Measurements from ENCODE around the gene LRP2.

Gene LRP2

GRCh38 chr2:169265591-169265990 lies 96.7 kb downstream of the LRP2 start:
- TF ChIP-seq CTCF (IDR thresholded peaks at IDR 0.05) = no peak
- H3K9me3 ChIP-seq (ENCODE audit: control insufficient read depth, low read length) = no peaks in the 10 kb centered on the region
- no peak overlapping the region for H2AFZ ChIP-seq
- H3K27ac ChIP-seq = no peak overlapping the region
- H3K4me1 ChIP-seq = no peaks in the 10 kb centered on the region
- H3K36me3 ChIP-seq (ENCODE audit: control insufficient read depth, insufficient read depth, low read length) = no peaks in the 10 kb centered on the region
- no peak overlapping the region for H3K4me2 ChIP-seq (ENCODE audit: low read length)
- no peaks in the 10 kb centered on the region for H3K79me2 ChIP-seq
- no peaks in the 10 kb centered on the region for H3K27me3 ChIP-seq (ENCODE audit: control insufficient read depth, insufficient read depth, low read length)
- no peak overlapping the region for H3K9ac ChIP-seq
- H3K4me3 ChIP-seq (ENCODE audit: low read depth, low read length) = no peak overlapping the region

- TF ChIP-seq CTCF (IDR thresholded peaks at IDR 0.05) = no peak
- Histone ChIP-seq H3K9me3 (ENCODE audit: control insufficient read depth, low read length) (no peaks in the 10 kb centered on the region), H3K4me2 (ENCODE audit: low read length) (no peak overlapping the region), H3K4me1 (no peaks in the 10 kb centered on the region), H3K36me3 (ENCODE audit: control insufficient read depth, insufficient read depth, low read length) (no peaks in the 10 kb centered on the region), H3K79me2 (no peaks in the 10 kb centered on the region), H3K27ac (no peak overlapping the region), H2AFZ (no peak overlapping the region), H3K4me3 (ENCODE audit: low read depth, low read length) (no peak overlapping the region), H3K9ac (no peak overlapping the region), H3K27me3 (ENCODE audit: control insufficient read depth, insufficient read depth, low read length) (no peaks in the 10 kb centered on the region)
Measured at GRCh38 chr2:169260846-169261642, 101.3 kb downstream of the LRP2 start.

GRCh38 chr2:169260246-169260645 lies 102.1 kb downstream of the LRP2 start:
- Histone ChIP-seq H3K4me1 (no peaks in the 10 kb centered on the region), H3K27me3 (ENCODE audit: control insufficient read depth, insufficient read depth, low read length) (no peaks in the 10 kb centered on the region), H3K79me2 (no peaks in the 10 kb centered on the region), H2AFZ (no peak overlapping the region), H3K4me3 (ENCODE audit: low read depth, low read length) (no peak overlapping the region), H3K9me3 (ENCODE audit: control insufficient read depth, low read length) (no peaks in the 10 kb centered on the region), H3K9ac (no peak overlapping the region), H3K27ac (no peak overlapping the region), H3K4me2 (ENCODE audit: low read length) (no peak overlapping the region), H3K36me3 (ENCODE audit: control insufficient read depth, insufficient read depth, low read length) (no peaks in the 10 kb centered on the region)
- no peak for TF ChIP-seq CTCF (IDR thresholded peaks at IDR 0.05)

DNA sequence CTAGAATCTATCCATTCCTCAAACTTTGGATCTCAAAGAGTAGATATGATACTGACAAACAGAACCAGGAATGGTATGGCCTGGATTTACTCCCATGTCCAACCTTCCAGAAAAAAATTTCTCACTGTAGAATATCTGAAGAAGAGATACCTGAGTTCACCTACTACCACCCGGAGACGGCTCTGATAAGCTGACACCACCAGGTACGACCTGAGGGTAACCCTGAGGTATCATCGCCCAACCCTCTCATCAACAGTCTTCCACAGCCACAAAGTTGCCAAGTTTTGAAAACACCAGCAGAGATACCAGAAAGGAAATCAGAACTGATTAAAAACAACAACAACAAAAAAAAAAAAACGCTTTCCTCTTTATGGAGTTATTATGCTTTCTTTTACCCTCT lies 102.9 kb downstream of the LRP2 start:
- Histone ChIP-seq H3K9ac (no peak overlapping the region), H2AFZ (no peak overlapping the region), H3K36me3 (ENCODE audit: control insufficient read depth, insufficient read depth, low read length) (no peaks in the 10 kb centered on the region), H3K27me3 (ENCODE audit: control insufficient read depth, insufficient read depth, low read length) (no peaks in the 10 kb centered on the region), H3K79me2 (no peaks in the 10 kb centered on the region), H3K4me2 (ENCODE audit: low read length) (no peak overlapping the region), H3K9me3 (ENCODE audit: control insufficient read depth, low read length) (no peaks in the 10 kb centered on the region), H3K27ac (no peak overlapping the region), H3K4me3 (ENCODE audit: low read depth, low read length) (no peak overlapping the region), H3K4me1 (no peaks in the 10 kb centered on the region)
- TF ChIP-seq CTCF (IDR thresholded peaks at IDR 0.05) = no peak

- H3K79me2 ChIP-seq = no peaks in the 10 kb centered on the region
- H3K27ac ChIP-seq = no peak overlapping the region
- no peak overlapping the region for H3K9ac ChIP-seq
- no peaks in the 10 kb centered on the region for H3K4me1 ChIP-seq
- TF ChIP-seq CTCF (IDR thresholded peaks at IDR 0.05) = no peak
- H3K9me3 ChIP-seq (ENCODE audit: control insufficient read depth, low read length) = no peaks in the 10 kb centered on the region
- no peaks in the 10 kb centered on the region for H3K36me3 ChIP-seq (ENCODE audit: control insufficient read depth, insufficient read depth, low read length)
- H3K27me3 ChIP-seq (ENCODE audit: control insufficient read depth, insufficient read depth, low read length) = no peaks in the 10 kb centered on the region
- H3K4me2 ChIP-seq (ENCODE audit: low read length) = no peak overlapping the region
- H2AFZ ChIP-seq = no peak overlapping the region
- no peak overlapping the region for H3K4me3 ChIP-seq (ENCODE audit: low read depth, low read length)
Measured at GRCh38 chr2:169258045-169258601, 104.2 kb downstream of the LRP2 start.
